ENCODE measurements around the gene STK32C.
"Not testable (repeated sequence)": the region's sequence is repeated elsewhere in the genome, so short reads cannot be mapped to it uniquely, and the experiment has no call there.

The STK32C gene

DNA sequence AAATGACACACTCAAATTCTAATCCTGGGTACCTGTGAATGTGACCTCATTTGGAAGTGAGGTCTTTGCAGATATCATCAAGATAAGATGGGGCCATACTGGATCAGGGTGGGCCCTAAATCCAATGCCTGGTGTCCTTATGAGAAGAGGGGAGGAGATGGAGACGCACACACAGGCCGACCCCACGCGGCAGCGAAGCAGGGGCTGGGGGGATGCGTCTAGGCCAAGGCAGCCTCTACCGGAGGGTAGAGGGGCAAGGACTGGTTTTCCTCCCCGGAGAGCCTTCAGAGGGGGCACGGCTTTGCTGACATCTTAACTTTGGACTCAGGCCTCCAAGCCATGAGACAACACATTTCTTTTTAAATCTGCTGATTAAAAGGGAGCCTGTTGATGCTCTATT, 87.7 kb downstream of the STK32C start:
- no peak for TF ChIP-seq ZFX (IDR thresholded peaks at IDR 0.05; ENCODE audit: borderline replicate concordance)
- TF ChIP-seq CTCF (IDR thresholded peaks at IDR 0.05) = no peak
- no peak overlapping the region for H3K27ac ChIP-seq

DNA sequence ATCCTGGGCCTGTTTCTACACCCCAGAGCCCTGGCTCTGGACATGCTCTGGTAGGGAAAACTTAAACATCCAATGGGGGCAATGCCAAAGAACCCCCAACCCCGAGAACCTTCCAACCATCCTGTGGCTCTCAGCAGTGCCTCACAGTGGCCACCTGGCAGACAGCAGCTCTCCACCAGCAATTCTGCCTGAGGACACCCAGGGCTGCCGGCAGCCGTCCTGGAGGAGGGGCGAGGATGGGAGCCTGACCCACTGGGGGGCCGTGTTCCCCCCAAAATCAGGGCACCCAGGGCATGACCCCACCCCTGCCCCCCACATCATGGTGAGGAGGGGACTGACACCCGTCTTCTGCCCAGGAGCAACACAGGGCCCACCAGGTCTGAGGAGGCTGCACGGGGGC, 88.3 kb downstream of the STK32C start:
- TF ChIP-seq ZFX (IDR thresholded peaks at IDR 0.05; ENCODE audit: borderline replicate concordance) (no peak), CTCF (IDR thresholded peaks at IDR 0.05) (peak; percentile 30)
- no peak overlapping the region for H3K27ac ChIP-seq

DNA sequence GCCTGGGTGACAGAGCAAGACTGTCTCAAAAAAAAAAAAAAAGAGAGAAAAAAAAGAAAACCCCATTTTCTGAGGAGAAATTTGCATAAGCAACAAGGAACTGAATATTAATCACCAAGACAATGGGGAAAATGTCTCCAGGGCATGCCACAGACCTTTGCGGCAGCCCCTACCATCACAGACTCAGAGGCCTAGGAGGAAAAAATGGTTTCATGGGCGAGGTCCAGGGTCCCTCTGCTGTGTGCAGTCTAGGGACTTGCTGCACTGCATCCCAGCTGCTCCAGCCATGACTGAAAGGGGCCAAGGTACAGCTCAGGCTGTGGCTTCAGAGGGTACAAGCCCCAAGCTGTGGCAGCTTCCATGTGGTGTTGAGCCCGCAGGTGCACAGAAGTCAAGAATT, 91.3 kb downstream of the STK32C start:
- not testable (repeated sequence) for H3K27ac ChIP-seq

GRCh38 chr10:132213917-132214316, 93.8 kb downstream of the STK32C start:
- TF ChIP-seq ZFX (IDR thresholded peaks at IDR 0.05; ENCODE audit: borderline replicate concordance) (no peak), CTCF (IDR thresholded peaks at IDR 0.05) (no peak)
- no peak overlapping the region for H3K27ac ChIP-seq

DNA sequence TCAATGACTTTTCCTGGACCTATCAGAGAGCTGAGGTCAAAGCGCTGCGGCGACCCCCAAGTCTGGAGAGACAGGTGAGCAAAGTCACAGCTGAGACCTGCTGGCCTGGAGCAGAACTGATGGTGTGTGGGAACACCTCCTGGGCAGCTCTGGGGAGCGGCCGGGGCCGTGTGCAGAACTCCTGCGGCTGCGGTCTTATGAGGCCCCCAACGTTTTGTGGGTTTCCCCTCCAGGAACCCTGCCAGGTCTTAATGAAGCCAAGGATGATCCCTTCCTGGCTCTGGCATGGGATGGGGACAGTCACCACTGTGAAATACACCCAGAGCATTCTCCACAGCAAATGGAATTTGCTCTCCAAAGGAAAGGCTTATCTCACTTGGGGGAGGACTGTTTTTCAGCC, 94.9 kb downstream of the STK32C start:
- H3K27ac ChIP-seq = no peak overlapping the region
- no peak for TF ChIP-seq ZFX (IDR thresholded peaks at IDR 0.05; ENCODE audit: borderline replicate concordance)
- no peak for TF ChIP-seq CTCF (IDR thresholded peaks at IDR 0.05)

DNA sequence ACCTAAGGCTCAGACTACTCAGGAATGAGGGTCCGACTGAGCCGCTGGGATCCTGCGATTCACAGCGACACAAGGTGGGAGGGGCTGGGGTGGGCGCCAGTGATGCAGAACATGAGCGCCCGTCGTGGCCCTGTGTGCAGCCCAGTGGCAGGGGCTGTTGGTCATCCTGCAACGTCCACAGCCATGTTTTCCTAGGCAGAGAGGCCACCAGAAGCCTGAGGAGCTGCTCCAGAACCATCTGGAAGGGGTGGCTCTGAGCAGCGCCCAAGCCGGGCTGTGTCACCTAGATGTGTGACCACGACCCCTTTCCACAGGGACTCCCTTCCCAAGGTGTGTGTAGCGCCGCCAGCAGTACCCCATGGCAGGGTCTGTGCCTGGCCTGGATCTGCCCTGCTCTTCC, 96.5 kb downstream of the STK32C start:
- TF ChIP-seq ZFX (IDR thresholded peaks at IDR 0.05; ENCODE audit: borderline replicate concordance) = no peak
- TF ChIP-seq CTCF (IDR thresholded peaks at IDR 0.05) = no peak

DNA sequence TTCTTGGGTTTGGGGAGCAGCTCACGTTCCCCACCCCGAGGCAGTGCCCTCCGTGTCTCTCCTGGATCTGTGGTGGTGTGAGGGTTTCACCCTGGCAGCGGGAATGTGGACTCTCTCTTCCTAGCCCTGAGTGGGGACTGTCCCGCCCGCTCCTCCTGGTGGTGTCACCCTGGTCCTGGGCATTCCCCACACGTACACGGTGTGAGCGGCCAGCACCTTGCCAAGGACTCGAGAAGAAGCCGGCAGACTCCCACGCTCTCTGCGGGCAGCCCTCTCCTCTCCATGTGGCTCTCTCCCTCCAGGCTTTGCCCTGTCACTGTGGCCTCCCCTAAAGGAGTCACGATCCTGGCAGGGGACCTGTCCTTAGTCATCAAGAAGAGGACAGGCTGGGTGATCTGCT, 97.0 kb downstream of the STK32C start:
- TF ChIP-seq CTCF (IDR thresholded peaks at IDR 0.05) (no peak), ZFX (IDR thresholded peaks at IDR 0.05; ENCODE audit: borderline replicate concordance) (no peak)
- H3K27ac ChIP-seq = no peak overlapping the region

More for the DNA sequence above, 96.5 kb downstream of the STK32C start:
- no peak overlapping the region for H3K27ac ChIP-seq

GRCh38 chr10:132209978-132210530, 97.7 kb downstream of the STK32C start:
- no peak overlapping the region for H3K27ac ChIP-seq
- no peak for TF ChIP-seq CTCF (IDR thresholded peaks at IDR 0.05)
- TF ChIP-seq ZFX (IDR thresholded peaks at IDR 0.05; ENCODE audit: borderline replicate concordance) = no peak

All from 22Rv1 (cell line).